ENCODE results near the gene TH.
A peak's percentile ranks its signal among the peaks of the same experiment; 100 is the strongest.

The TH gene

GRCh38 chr11:2138068-2138430 lies 33.6 kb downstream of the TH start:
- peak overlapping the region; percentile 58 for H3K4me3 ChIP-seq (ENCODE audit: low read depth, low read length)

GRCh38 chr11:2137202-2138067 lies 34.2 kb downstream of the TH start:
- H3K4me3 ChIP-seq (ENCODE audit: low read depth, low read length), result peak overlapping the region; percentile 58
- no peak for TF ChIP-seq CTCF (IDR thresholded peaks at IDR 0.05; ENCODE audit: low read depth, low read length)

More at GRCh38 chr11:2138068-2138430, 33.6 kb downstream of the TH start:
- TF ChIP-seq CTCF (IDR thresholded peaks at IDR 0.05; ENCODE audit: low read depth, low read length), result no peak

GRCh38 chr11:2136952-2137201 lies 34.7 kb downstream of the TH start:
- H3K4me3 ChIP-seq (ENCODE audit: low read depth, low read length), result peak overlapping the region; percentile 58
- TF ChIP-seq CTCF (IDR thresholded peaks at IDR 0.05; ENCODE audit: low read depth, low read length), result no peak

- no peak for TF ChIP-seq CTCF (IDR thresholded peaks at IDR 0.05; ENCODE audit: low read depth, low read length)
- peak overlapping the region; percentile 58 for H3K4me3 ChIP-seq (ENCODE audit: low read depth, low read length)
These were observed 35.2 kb downstream of the TH start for GRCh38 chr11:2136209-2136951.

GRCh38 chr11:2135648-2136201 lies 35.9 kb downstream of the TH start:
- H3K4me3 ChIP-seq (ENCODE audit: low read depth, low read length), result peak overlapping the region; percentile 58
- no peak for TF ChIP-seq CTCF (IDR thresholded peaks at IDR 0.05; ENCODE audit: low read depth, low read length)

GRCh38 chr11:2135018-2135569 lies 36.5 kb downstream of the TH start:
- TF ChIP-seq CTCF (IDR thresholded peaks at IDR 0.05; ENCODE audit: low read depth, low read length), result no peak
- no peak overlapping the region for H3K4me3 ChIP-seq (ENCODE audit: low read depth, low read length)
